ENCODE measurements around the gene PIK3C3. TPM values are rescaled to one million over a fixed set of nuclear protein-coding genes. Genes with fewer than 3 reads are reported as not detected.
A peak's percentile ranks its signal among the peaks of the same experiment; 100 is the strongest.
"Not testable (repeated sequence)": the region's sequence is repeated elsewhere in the genome, so short reads cannot be mapped to it uniquely, and the experiment has no call there.

The PIK3C3 gene
- total and polyA plus RNA-seq, 4 donors, result 12.2 to 25.8 (median 15.8) TPM

- Histone ChIP-seq H3K4me3 (ENCODE audit: low read depth in 1 of 3, low read length in 3 of 3) (no peak overlapping the region), H3K27me3 (ENCODE audit: control insufficient read depth in 4 of 4, insufficient read depth in 4 of 4, low read length in 3 of 4) (no peaks in the 10 kb centered on the region), H3K9me3 (ENCODE audit: control insufficient read depth in 4 of 4, low read length in 3 of 4) (no peaks in the 10 kb centered on the region), H3K27ac (ENCODE audit: low read depth in 1 of 2, low read length in 2 of 2) (no peak overlapping the region), H3K36me3 (ENCODE audit: control insufficient read depth in 4 of 4, insufficient read depth in 3 of 4, low read depth in 1 of 4, low read length in 3 of 4) (peaks cover 5 to 37% (median 28%) of the 10 kb centered on the region in 4 donors), H3K4me1 (ENCODE audit: control insufficient read depth in 4 of 4, insufficient read depth in 4 of 4, low read length in 3 of 4) (no peaks in the 10 kb centered on the region), H3K9ac (ENCODE audit: low read depth in 1 of 2, low read length in 2 of 2) (no peak overlapping the region)
- DNase-seq (ENCODE audit: low spot score), result no peak
- TF ChIP-seq, protein P1, sequence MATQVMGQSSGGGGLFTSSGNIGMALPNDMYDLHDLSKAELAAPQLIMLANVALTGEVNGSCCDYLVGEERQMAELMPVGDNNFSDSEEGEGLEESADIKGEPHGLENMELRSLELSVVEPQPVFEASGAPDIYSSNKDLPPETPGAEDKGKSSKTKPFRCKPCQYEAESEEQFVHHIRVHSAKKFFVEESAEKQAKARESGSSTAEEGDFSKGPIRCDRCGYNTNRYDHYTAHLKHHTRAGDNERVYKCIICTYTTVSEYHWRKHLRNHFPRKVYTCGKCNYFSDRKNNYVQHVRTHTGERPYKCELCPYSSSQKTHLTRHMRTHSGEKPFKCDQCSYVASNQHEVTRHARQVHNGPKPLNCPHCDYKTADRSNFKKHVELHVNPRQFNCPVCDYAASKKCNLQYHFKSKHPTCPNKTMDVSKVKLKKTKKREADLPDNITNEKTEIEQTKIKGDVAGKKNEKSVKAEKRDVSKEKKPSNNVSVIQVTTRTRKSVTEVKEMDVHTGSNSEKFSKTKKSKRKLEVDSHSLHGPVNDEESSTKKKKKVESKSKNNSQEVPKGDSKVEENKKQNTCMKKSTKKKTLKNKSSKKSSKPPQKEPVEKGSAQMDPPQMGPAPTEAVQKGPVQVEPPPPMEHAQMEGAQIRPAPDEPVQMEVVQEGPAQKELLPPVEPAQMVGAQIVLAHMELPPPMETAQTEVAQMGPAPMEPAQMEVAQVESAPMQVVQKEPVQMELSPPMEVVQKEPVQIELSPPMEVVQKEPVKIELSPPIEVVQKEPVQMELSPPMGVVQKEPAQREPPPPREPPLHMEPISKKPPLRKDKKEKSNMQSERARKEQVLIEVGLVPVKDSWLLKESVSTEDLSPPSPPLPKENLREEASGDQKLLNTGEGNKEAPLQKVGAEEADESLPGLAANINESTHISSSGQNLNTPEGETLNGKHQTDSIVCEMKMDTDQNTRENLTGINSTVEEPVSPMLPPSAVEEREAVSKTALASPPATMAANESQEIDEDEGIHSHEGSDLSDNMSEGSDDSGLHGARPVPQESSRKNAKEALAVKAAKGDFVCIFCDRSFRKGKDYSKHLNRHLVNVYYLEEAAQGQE (IDR thresholded peaks at IDR 0.05), result no peak
- TF ChIP-seq HNF4A (conservative IDR thresholded peaks at IDR 0.05) (no peak), NR2F2 (IDR thresholded peaks at IDR 0.05) (peak; percentile 36), FOXA1 (IDR thresholded peaks at IDR 0.05) (no peak)
- TF ChIP-seq, protein P2, sequence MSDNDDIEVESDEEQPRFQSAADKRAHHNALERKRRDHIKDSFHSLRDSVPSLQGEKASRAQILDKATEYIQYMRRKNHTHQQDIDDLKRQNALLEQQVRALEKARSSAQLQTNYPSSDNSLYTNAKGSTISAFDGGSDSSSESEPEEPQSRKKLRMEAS (IDR thresholded peaks at IDR 0.05), result no peak
- 32% methylated on average over 1 of the region's 1 CpG for WGBS
These were observed 86.8 kb downstream of the PIK3C3 start for GRCh38 chr18:42041793-42042192.

DNA sequence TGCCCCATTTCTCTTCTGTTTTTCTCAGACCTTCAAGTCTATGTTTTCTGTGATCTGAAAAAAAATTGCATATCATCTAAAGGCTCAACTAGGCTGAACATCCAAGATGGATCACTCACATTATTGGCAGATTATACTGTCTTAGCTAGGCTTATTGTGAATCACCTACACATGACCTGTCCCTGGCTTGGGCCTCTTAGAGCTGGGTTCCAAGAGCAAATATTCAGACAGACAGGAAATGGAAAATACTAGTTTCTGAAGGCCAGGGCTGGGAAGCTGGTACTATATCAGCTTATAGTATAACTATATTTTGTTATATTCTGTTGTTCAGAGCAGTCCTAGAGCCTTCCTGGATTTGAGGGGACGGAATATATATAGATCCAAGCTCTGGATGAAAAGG is 90.3 kb downstream of the PIK3C3 start:
- Histone ChIP-seq H3K9ac (ENCODE audit: low read depth in 1 of 2, low read length in 2 of 2) (no peak overlapping the region), H3K27ac (ENCODE audit: low read depth in 1 of 2, low read length in 2 of 2) (no peak overlapping the region), H3K36me3 (ENCODE audit: control insufficient read depth in 4 of 4, insufficient read depth in 3 of 4, low read depth in 1 of 4, low read length in 3 of 4) (peaks cover 2 to 24% (median 16%) of the 10 kb centered on the region in 4 donors), H3K4me3 (ENCODE audit: low read depth in 1 of 3, low read length in 3 of 3) (no peak overlapping the region), H3K9me3 (ENCODE audit: control insufficient read depth in 4 of 4, low read length in 3 of 4) (no peaks in the 10 kb centered on the region), H3K4me1 (ENCODE audit: control insufficient read depth in 4 of 4, insufficient read depth in 4 of 4, low read length in 3 of 4) (no peaks in the 10 kb centered on the region), H3K27me3 (ENCODE audit: control insufficient read depth in 4 of 4, insufficient read depth in 4 of 4, low read length in 3 of 4) (no peaks in the 10 kb centered on the region)
- TF ChIP-seq, protein P3, sequence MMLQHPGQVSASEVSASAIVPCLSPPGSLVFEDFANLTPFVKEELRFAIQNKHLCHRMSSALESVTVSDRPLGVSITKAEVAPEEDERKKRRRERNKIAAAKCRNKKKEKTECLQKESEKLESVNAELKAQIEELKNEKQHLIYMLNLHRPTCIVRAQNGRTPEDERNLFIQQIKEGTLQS (IDR thresholded peaks at IDR 0.05), result no peak
- TF ChIP-seq JUND (IDR thresholded peaks at IDR 0.05) (no peak), YY1 (IDR thresholded peaks at IDR 0.05) (no peak), SP1 (IDR thresholded peaks at IDR 0.05) (no peak), FOXA2 (IDR thresholded peaks at IDR 0.05) (no peak)
- DNase-seq (ENCODE audit: low spot score), result no peak
- WGBS, result 95% methylated on average over 1 of the region's 1 CpG

GRCh38 chr18:42047721-42048120 is 92.7 kb downstream of the PIK3C3 start:
- no peaks in the 10 kb centered on the region for H3K4me1 ChIP-seq (ENCODE audit: control insufficient read depth in 4 of 4, insufficient read depth in 4 of 4, low read length in 3 of 4)
- H3K36me3 ChIP-seq (ENCODE audit: control insufficient read depth in 4 of 4, insufficient read depth in 3 of 4, low read depth in 1 of 4, low read length in 3 of 4), result peaks cover 2 to 18% (median 3%) of the 10 kb centered on the region in 4 donors
- H3K4me3 ChIP-seq (ENCODE audit: low read depth in 1 of 3, low read length in 3 of 3), result no peak overlapping the region
- no peak overlapping the region for H3K9ac ChIP-seq (ENCODE audit: low read depth in 1 of 2, low read length in 2 of 2)
- no peak for DNase-seq (ENCODE audit: low spot score)
- no peaks in the 10 kb centered on the region for H3K9me3 ChIP-seq (ENCODE audit: control insufficient read depth in 4 of 4, low read length in 3 of 4)
- no peak overlapping the region for H3K27ac ChIP-seq (ENCODE audit: low read depth in 1 of 2, low read length in 2 of 2)
- H3K27me3 ChIP-seq (ENCODE audit: control insufficient read depth in 4 of 4, insufficient read depth in 4 of 4, low read length in 3 of 4), result no peaks in the 10 kb centered on the region
- TF ChIP-seq RAD21 (IDR thresholded peaks at IDR 0.05), result no peak

DNA sequence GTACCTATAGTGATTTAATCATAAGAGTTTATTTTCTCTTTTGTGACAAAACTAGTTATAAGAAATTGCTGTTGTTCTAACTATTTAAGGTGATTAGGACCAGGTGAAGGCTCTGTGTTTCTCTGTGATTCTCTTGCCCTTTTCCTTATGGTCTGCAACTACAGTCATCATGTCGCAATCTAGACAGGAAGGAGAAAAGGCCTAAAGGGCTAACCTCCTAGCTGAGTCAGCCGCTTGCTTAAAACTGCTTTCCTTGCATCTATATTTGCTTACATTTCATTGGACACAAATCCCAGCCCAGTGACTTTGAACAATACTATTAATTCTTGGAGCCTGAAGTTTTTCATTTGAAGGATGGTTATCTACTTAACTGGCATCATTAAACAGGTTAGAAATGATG is 93.1 kb downstream of the PIK3C3 start:
- no peak for DNase-seq (ENCODE audit: low spot score)
- peaks cover 2 to 18% (median 3%) of the 10 kb centered on the region in 4 donors for H3K36me3 ChIP-seq (ENCODE audit: control insufficient read depth in 4 of 4, insufficient read depth in 3 of 4, low read depth in 1 of 4, low read length in 3 of 4)
- no peak overlapping the region for H3K27ac ChIP-seq (ENCODE audit: low read depth in 1 of 2, low read length in 2 of 2)
- no peaks in the 10 kb centered on the region for H3K4me1 ChIP-seq (ENCODE audit: control insufficient read depth in 4 of 4, insufficient read depth in 4 of 4, low read length in 3 of 4)
- 80% methylated on average over 2 of the region's 2 CpGs for WGBS
- no peak overlapping the region for H3K9ac ChIP-seq (ENCODE audit: low read depth in 1 of 2, low read length in 2 of 2)
- H3K4me3 ChIP-seq (ENCODE audit: low read depth in 1 of 3, low read length in 3 of 3), result no peak overlapping the region
- no peaks in the 10 kb centered on the region for H3K9me3 ChIP-seq (ENCODE audit: control insufficient read depth in 4 of 4, low read length in 3 of 4)
- TF ChIP-seq SP1 (IDR thresholded peaks at IDR 0.05), result no peak
- TF ChIP-seq YY1 (IDR thresholded peaks at IDR 0.05), result no peak
- no peak for TF ChIP-seq JUND (IDR thresholded peaks at IDR 0.05)
- no peak for TF ChIP-seq TAF1 (conservative IDR thresholded peaks at IDR 0.05)
- no peak for TF ChIP-seq FOXA1 (IDR thresholded peaks at IDR 0.05)
- TF ChIP-seq NR2F2 (IDR thresholded peaks at IDR 0.05), result no peak
- TF ChIP-seq GABPA (IDR thresholded peaks at IDR 0.05 in 1 of 2, conservative IDR thresholded peaks at IDR 0.05 in 1 of 2), result no peak
- no peaks in the 10 kb centered on the region for H3K27me3 ChIP-seq (ENCODE audit: control insufficient read depth in 4 of 4, insufficient read depth in 4 of 4, low read length in 3 of 4)

GRCh38 chr18:42049536-42049935 is 94.5 kb downstream of the PIK3C3 start:
- WGBS, result 98% methylated on average over 15 of the region's 15 CpGs
- not testable (repeated sequence) for H3K4me1 ChIP-seq (ENCODE audit: control insufficient read depth in 4 of 4, insufficient read depth in 4 of 4, low read length in 3 of 4); H3K27me3 ChIP-seq (ENCODE audit: control insufficient read depth in 4 of 4, insufficient read depth in 4 of 4, low read length in 3 of 4); DNase-seq (ENCODE audit: low spot score); H3K27ac ChIP-seq (ENCODE audit: low read depth in 1 of 2, low read length in 2 of 2); H3K4me3 ChIP-seq (ENCODE audit: low read depth in 1 of 3, low read length in 3 of 3); H3K9me3 ChIP-seq (ENCODE audit: control insufficient read depth in 4 of 4, low read length in 3 of 4); H3K9ac ChIP-seq (ENCODE audit: low read depth in 1 of 2, low read length in 2 of 2)
- H3K36me3 ChIP-seq (ENCODE audit: control insufficient read depth in 4 of 4, insufficient read depth in 3 of 4, low read depth in 1 of 4, low read length in 3 of 4), result peaks cover 0 to 13% (median 3%) of the 10 kb centered on the region in 4 donors
